ENCODE measurements around the gene MTFR1L. TPM values are rescaled to one million over a fixed set of nuclear protein-coding genes. Genes with fewer than 3 reads are reported as not detected.
A peak's percentile ranks its signal among the peaks of the same experiment; 100 is the strongest.

The MTFR1L gene
- polyA plus RNA-seq, 1 experiment = 65.8 TPM

GRCh38 chr1:25795946-25796810 is 23.6 kb upstream of the MTFR1L start:
- DNase-seq (ENCODE audit: low read depth, low spot score) = no peak
- H3K9me3 ChIP-seq (ENCODE audit: control insufficient read depth, insufficient read depth, low read length) = no peaks in the 10 kb centered on the region
- H3K4me3 ChIP-seq (ENCODE audit: low read depth, low read length) = no peak overlapping the region
- ChIA-PET POLR2A (no interaction called here), CTCF (interaction anchor here (0.6 to 5.1 kb wide), 7 partner anchors 14 to 187 kb away, joined by 3 to 43 read pairs (median 3); no protein-coding TSS in a partner anchor)
- no peak for TF ChIP-seq CTCF (IDR thresholded peaks at IDR 0.05; ENCODE audit: low read depth, low read length)
- no peaks in the 10 kb centered on the region for H3K27me3 ChIP-seq (ENCODE audit: control insufficient read depth, insufficient read depth, low read length)
- no peak overlapping the region for H3K27ac ChIP-seq (ENCODE audit: low read depth, low read length)

- POLR2A ChIA-PET = no interaction called here
- DNase-seq (ENCODE audit: low read depth, low spot score) = no peak
- no peaks in the 10 kb centered on the region for H3K9me3 ChIP-seq (ENCODE audit: control insufficient read depth, insufficient read depth, low read length)
- H3K4me3 ChIP-seq (ENCODE audit: low read depth, low read length) = no peak overlapping the region
- TF ChIP-seq CTCF (IDR thresholded peaks at IDR 0.05; ENCODE audit: low read depth, low read length) = peak; percentile 89
- CTCF ChIA-PET = interaction anchor here (0.6 to 5.4 kb wide), 13 partner anchors 10 to 297 kb away, joined by 3 to 74 read pairs (median 5); no protein-coding TSS in a partner anchor
- no peaks in the 10 kb centered on the region for H3K27me3 ChIP-seq (ENCODE audit: control insufficient read depth, insufficient read depth, low read length)
- H3K27ac ChIP-seq (ENCODE audit: low read depth, low read length) = no peak overlapping the region
These were observed 22.8 kb upstream of the MTFR1L start for GRCh38 chr1:25796811-25797458.

- DNase-seq (ENCODE audit: low read depth, low spot score) = no peak
- TF ChIP-seq CTCF (IDR thresholded peaks at IDR 0.05; ENCODE audit: low read depth, low read length) = peak; percentile 58
- ChIA-PET CTCF (interaction anchor here (0.6 to 5.4 kb wide), 19 partner anchors 9 to 561 kb away, joined by 3 to 74 read pairs (median 3); no protein-coding TSS in a partner anchor), POLR2A (no interaction called here)
- Histone ChIP-seq H3K27ac (ENCODE audit: low read depth, low read length) (no peak overlapping the region), H3K4me3 (ENCODE audit: low read depth, low read length) (no peak overlapping the region), H3K9me3 (ENCODE audit: control insufficient read depth, insufficient read depth, low read length) (no peaks in the 10 kb centered on the region), H3K27me3 (ENCODE audit: control insufficient read depth, insufficient read depth, low read length) (no peaks in the 10 kb centered on the region)
These were observed 21.8 kb upstream of the MTFR1L start for GRCh38 chr1:25797939-25798338.

GRCh38 chr1:25798666-25799351 is 20.9 kb upstream of the MTFR1L start:
- ChIA-PET POLR2A (no interaction called here), CTCF (interaction anchor here (0.6 to 5.4 kb wide), 13 partner anchors 11 to 562 kb away, joined by 3 to 74 read pairs (median 5); no protein-coding TSS in a partner anchor)
- Histone ChIP-seq H3K4me3 (ENCODE audit: low read depth, low read length) (no peak overlapping the region), H3K27me3 (ENCODE audit: control insufficient read depth, insufficient read depth, low read length) (no peaks in the 10 kb centered on the region), H3K27ac (ENCODE audit: low read depth, low read length) (no peak overlapping the region), H3K9me3 (ENCODE audit: control insufficient read depth, insufficient read depth, low read length) (no peaks in the 10 kb centered on the region)
- DNase-seq (ENCODE audit: low read depth, low spot score) = no peak
- no peak for TF ChIP-seq CTCF (IDR thresholded peaks at IDR 0.05; ENCODE audit: low read depth, low read length)

Measured in AG04450 (cell line).